HG03066 (cell line): ENCODE data around the gene KCNF1.

Source experiments
- ATAC-seq: cut with Tn5 transposase; IDR thresholded peaks from one replicate; pipeline ENCODE4 v1.9.1; 2021; ENCODE audit warnings: low read depth; ENCODE audit not compliant: unreplicated experiment

Gene KCNF1

GRCh38 chr2:10879624-10880585, 31.8 kb upstream of the KCNF1 start:
- no peak for ATAC-seq

GRCh38 chr2:10880586-10881321, 31.0 kb upstream of the KCNF1 start:
- ATAC-seq = no peak

- no peak for ATAC-seq
Observed at GRCh38 chr2:10882568-10882967, 29.2 kb upstream of the KCNF1 start.

- no peak for ATAC-seq
Observed at GRCh38 chr2:10883066-10883465, 28.7 kb upstream of the KCNF1 start.

- peak; percentile 35 for ATAC-seq
Observed at GRCh38 chr2:10883801-10884478, 27.8 kb upstream of the KCNF1 start.

DNA sequence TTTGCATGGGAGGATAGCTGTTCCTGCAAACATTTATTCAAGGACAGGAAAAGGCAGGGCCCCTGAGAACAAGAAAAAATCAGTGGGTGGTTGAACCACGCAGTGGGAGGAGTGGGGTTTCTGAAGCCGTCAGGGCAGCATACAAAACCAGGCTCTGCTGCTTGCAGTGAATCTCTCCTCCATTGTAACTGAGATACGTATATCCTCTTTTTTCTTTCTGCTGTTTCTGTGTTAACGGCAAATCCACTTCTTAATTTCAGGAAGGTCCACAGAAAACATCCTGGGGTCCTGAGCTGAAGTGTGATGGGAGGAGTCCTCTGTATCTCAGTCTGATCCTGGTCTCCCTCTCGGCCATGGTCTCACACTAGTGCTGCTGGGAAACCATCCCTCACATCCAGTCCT, 27.2 kb upstream of the KCNF1 start:
- ATAC-seq = peak; percentile 52

DNA sequence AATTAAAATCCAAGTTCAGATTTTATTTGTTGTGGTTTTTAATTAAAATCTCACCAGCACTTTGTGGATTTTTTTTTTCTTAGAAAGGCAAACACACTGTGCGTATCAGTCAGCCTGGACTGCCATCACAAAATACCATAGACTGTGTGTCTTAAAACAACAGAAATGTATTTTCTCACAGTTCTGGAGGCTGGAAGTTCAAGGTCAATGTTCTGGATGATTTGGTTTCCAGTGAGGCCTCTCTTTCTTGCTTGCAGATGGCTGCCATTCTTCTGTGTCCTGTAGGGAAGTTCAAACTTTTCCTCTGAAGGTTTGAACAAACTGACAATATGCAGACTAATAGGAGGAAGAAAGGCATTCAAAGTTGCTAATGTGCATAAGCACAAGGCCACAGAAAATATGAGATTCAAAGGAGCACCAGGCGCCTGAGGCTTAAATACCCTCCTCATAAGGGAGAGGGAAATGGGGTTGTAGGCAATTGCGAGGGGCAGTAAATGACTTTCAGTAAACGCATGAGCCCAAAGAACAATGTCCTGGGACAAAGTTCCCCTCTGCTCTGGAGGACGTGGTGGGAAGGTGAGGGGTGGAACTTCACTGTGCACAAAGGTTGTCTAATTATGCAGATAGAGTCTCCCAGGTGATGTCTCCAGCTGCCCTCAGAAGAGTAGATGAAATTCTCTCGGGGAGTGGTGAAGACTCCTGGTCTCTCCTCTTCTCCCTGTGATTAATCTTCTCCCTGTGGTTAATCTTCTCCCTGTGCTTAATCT, 26.5 kb upstream of the KCNF1 start:
- ATAC-seq = no peak

GRCh38 chr2:10887476-10887875, 24.3 kb upstream of the KCNF1 start:
- no peak for ATAC-seq

- no peak for ATAC-seq
Observed at GRCh38 chr2:10889651-10890215, 22.0 kb upstream of the KCNF1 start.

- ATAC-seq = no peak
Observed at GRCh38 chr2:10890706-10891270, 20.9 kb upstream of the KCNF1 start.

DNA sequence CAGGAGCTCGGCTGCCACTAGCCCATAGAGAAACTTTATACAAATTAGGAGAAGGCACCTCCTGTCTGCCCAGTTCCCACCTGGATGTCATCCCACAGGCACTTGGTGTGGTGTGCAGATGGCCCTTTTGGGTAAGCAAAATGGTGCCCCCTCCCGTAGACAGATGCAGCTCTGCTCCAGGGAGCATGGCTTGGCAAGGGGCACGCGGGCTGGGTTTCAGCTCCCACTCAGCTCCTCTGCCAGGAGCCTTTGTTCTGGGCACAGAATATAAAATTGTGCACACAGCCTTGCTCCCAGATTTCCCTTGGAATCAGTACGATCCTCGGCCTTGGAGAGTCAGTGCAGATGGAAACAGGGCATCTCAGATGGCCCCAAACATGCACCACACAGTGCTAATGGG, 20.3 kb upstream of the KCNF1 start:
- ATAC-seq = no peak

- no peak for ATAC-seq
Observed at GRCh38 chr2:10891848-10892247, 19.9 kb upstream of the KCNF1 start.

DNA sequence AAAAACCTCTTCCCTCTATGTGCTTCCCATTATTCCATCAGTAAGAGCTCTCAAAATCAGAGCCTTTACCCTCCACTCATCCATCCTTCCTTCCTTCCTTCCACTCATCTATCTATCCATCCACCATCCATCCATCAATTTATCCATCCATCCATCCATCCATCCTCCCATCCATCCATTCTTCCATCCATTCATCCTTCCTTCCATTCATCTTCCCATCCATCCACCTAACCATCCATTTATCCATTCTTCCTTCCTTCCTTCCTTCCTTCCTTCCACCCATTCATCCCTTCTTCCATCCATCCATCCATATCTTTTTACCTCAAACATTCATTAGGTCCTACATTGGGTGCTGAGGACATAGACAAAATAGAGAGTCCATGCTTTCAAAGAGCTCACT, 19.4 kb upstream of the KCNF1 start:
- ATAC-seq = no peak

DNA sequence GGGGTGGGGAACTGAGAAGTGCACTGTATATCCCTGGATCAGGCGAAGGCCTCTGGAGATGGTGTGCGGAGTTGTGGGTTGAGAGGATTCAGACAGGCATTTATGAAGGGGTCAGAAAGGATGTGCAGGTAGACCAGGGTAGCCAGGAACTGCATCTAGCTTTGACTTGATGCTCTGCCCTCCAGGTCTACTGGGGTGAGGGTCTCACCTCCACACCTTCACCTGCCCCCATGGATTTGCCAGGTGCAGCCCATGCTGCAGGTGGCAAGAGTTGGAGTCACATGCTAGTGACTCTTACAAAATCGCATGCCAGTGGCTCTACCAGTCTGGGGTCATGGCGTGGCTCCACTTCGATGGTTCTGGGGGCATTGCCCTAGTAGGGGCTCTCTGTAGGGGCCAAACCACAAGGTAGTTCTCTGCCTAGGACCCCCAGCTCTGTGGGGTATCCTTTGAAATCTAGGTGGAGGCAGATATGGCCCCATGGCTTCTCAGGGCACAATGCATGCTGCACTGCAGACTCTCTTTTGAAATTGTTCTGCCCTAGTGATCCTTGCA, 18.9 kb upstream of the KCNF1 start:
- no peak for ATAC-seq

GRCh38 chr2:10894264-10894935, 17.3 kb upstream of the KCNF1 start:
- ATAC-seq = no peak

DNA sequence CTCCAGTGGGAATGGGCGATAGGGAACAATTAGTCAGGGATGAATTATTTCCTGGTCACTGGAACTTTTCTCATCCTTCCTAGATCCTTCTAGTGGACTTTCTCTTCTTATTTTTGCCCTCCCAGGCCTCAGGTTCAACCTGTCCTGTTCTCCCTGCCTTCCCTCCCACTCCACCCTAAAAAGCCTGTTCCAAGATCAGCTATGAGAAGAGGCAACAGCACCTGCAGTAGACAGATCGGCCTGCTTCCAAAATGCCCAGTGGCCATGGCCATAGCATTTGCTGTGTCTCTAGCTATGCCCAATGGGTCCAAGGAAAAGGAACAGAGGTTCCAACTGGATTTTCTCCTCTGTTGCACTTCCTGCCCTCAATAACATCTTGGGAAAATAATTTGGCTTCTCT, 16.5 kb upstream of the KCNF1 start:
- no peak for ATAC-seq

DNA sequence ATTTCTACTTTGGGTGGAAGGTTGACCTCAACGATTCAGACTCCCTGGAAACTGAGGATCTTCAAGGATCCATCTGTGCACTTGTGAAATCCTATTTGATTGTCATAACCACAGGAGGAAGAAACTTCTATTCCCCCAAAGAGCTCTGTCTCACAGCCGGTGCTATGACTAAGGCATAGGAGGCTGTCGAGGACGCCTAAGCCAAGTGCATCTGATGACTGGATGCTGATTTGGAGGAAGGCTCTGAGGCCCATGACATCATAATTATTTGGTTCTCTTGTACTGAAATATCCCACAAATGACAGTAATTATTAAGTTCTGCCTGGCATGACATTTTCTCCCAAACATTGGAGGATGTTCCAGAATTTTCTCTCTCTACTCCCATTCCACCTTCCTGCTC, 13.8 kb upstream of the KCNF1 start:
- no peak for ATAC-seq

DNA sequence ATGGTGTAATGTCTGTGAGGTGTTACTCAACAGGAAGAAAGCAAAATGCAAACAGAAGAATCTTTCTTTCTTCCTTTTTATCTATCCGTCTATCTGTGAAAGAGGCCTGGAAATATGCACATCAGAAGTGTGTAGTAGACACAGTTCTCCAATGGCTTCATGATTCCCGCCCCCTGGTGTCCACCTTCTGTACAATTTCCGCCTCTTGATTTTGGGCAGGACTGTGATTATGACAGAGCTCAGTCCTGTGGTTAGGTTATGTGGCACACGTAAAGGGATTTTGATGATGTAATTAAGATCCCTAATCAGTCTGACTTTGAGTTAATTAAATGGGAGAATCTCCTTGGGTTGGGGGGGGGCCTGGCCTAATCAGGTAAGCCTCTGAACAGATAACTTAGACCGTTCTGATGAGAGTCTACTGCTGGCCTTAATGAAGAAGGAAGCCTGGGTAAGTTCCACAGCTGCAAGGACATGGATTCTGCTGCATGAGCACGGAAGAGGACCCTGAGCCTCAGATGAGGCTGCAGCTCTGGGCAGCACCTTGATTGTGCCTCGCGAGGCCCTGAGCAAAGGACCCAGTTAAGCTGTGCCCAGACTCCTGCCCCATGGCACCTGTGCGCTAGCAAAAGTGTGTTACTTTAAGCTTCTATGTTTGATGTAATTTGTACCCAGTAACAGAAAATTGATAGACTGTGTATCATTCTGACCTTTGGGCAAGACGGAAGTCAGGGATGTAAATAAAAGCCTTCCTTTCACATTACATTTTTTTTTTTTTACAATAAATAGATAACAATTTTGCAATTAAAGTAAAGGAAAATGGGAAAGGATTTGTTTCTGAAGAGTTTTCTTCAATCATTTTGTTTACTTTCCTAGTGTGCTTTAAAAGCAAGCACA, 11.3 kb upstream of the KCNF1 start:
- no peak for ATAC-seq
